OCI-LY1 (cell line): Measurements from ENCODE around the gene GOLGA6D.

ENCODE experiments used
- CTCF ChIP-seq: fragments of 200-600 bp; sonication (generic), shearing (Covaris generic); IDR thresholded peaks from 2 replicates; pipeline ENCODE4 v1.5.1; 2017; ENCODE audit warnings: mild to moderate bottlenecking, antibody characterized with exemption, low read length, moderate library complexity, mixed read lengths
- EZH2 ChIP-seq: fragments of 200-600 bp; sonication (generic), shearing (Covaris generic); IDR thresholded peaks from 2 replicates; pipeline ENCODE4 v1.8.0; 2017; ENCODE audit warnings: borderline replicate concordance, mixed run types, mild to moderate bottlenecking, antibody characterized with exemption, low read length, moderate library complexity, mixed read lengths

GRCh38 chr15:75335313-75335704, 52.7 kb downstream of the GOLGA6D start:
- TF ChIP-seq CTCF = no peak
- no peak for TF ChIP-seq EZH2
